Measurements from ENCODE around the gene HEG1.

HEG1 gene

DNA sequence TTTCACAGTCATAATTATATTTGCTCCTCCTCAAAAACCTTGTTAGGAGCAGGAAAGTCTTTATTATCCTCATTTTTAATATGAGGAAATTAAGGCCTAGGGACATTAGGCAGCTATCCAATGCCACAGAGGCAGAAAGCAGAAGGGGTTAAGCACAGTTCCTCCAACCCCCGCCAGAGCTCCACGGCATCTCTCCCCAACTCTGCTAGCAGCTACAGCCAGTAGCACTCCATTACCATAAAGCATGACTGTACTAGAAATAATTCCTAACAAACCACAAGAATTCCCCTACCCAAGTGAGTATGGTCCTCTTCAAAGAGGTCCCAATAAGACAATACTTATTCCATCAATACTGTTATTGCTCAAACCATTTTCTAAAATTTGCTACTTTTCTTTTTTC lies 9.8 kb downstream of the HEG1 start:
- DNase-seq, result no peak

DNA sequence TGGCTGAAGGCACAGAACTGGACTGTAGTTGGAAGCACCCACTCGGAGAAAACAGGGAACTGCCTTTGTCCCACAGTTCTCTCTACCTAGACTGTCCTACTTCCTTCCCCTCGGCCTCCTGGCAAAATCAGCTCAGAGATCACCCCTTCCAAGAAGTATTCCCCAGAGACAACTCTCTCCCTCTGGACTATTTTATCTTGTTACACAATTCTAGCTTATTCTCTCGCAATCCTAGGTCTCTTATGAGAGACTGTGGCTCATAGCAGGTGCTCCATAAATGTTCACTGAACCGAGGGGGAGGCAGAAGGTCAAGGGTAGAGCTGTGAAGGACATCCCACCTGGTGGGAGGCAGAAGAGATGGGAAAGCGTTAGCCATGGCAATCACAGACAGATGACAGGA lies 10.6 kb downstream of the HEG1 start:
- no peak for DNase-seq

- DNase-seq, result no peak
Measured at GRCh38 chr3:125043599-125044151, 12.1 kb downstream of the HEG1 start.

DNA sequence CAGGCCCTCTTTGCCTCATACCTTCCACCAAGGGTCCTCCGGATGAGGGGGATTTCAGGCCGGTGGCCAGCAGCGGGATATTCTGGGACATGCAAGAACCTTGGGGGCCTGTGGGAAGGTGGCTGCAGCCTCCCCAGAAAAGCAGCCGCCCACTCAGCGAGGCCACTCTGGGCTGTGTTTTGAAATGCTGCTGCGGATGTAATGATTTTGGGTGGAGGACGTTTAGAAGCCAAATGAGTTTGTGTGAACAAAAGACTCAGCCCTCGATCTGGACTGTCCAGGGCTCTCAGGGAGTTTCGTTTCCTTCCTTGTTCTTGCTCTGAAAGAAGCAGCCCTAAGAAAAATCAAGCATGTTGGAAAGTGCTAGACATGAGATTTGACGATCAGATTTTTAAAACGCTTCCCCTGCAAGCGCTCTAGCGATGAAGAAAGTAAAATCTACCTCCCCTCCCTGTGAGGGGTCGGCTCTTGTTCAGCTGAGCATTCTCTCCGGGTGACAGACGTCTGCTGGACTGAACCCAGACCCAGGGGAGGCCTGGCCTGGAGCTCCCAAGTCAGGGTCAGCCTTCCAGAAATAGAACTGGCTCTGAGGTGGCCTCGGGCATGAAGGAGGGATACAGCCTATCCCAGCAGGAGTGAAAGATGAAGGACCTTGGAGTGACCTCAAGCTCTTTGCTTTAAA lies 12.9 kb downstream of the HEG1 start:
- no peak for DNase-seq

DNA sequence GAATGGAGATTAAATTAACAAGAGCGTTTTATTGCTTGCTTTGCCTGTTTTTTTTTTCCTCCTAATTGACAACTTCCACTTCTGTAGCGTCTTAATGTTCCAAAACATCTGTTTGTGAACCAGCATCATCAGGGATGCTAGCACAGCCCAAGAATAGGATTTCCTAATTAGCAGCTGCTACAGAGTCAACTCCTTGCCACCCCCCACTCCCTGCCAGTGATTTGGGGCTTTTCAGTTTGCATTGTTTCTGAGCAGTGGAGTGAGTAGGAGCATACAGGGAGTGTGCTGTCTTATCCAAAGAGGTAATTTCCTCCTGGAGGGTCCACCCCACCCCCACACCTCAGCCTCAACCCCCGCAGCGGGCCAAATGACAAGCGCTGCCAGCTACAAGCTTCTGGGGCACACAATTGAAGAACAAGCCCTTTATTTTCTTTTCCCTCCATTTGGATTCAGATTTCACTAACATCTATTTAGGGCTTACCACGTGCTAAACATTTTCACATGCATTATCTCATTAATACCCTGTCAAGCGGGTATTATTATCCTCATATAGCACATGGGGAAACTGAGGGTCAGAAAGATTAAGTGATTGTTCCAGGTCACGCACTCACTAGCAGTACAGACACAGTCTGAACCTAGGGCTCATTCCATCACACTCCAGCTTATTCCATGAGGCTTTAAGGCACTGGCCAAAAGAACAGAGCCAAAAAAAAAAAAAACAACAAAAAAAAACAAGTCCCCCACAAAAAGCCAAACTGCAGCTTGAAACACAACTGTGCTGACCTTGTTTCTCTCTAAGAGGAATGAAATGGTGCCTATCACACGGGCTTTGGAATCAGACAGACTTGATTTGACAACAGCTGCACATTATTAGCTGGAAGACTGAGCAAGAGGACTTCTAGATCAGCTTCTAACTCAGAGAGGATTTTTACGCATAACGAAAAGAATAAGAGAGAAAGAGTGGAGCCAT lies 16.4 kb downstream of the HEG1 start:
- no peak for DNase-seq

GRCh38 chr3:125037498-125038150 lies 18.2 kb downstream of the HEG1 start:
- DNase-seq, result no peak

- DNase-seq, result no peak
Measured at GRCh38 chr3:125035217-125035616, 20.6 kb downstream of the HEG1 start.

GRCh38 chr3:125033616-125034015 lies 22.2 kb downstream of the HEG1 start:
- no peak for DNase-seq

DNA sequence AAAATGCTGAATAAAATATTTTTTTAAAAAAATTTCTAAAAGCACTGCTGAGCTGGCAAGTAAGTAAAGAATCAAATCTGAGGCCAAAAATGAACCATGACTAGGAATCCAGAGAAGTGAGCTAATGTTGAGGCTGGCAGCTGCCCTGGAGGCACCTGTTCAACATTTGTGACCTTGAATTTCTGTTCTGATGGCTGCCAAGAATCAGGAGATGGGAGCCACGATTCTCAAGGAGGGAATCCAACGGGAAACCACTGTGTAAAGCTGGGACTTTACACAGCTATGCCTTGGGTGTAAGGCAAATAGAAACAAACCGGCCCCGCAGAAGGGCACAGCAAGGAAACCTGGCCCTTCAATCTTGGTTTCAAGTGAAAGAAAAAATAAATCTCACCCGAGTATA lies 22.7 kb downstream of the HEG1 start:
- no peak for DNase-seq

DNA sequence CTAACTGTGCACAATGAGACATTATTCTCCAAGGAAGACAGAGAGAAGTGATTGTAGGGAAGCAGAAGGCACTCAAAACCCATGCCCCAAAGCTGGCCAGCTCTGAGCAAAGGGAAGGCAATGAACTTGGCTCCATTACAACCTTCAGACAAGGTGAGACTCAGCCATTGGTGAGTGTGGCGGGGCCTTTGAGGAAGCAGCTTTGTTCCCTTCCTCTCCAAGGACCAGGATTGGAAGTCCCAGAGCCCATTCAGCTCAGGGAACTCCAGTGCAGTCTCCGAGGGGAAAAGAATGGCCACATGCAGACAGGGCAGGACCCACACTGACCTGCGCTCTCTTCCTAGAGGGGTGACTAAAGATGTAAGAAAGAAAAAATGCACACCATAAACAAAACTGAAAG lies 23.1 kb downstream of the HEG1 start:
- DNase-seq, result no peak

DNA sequence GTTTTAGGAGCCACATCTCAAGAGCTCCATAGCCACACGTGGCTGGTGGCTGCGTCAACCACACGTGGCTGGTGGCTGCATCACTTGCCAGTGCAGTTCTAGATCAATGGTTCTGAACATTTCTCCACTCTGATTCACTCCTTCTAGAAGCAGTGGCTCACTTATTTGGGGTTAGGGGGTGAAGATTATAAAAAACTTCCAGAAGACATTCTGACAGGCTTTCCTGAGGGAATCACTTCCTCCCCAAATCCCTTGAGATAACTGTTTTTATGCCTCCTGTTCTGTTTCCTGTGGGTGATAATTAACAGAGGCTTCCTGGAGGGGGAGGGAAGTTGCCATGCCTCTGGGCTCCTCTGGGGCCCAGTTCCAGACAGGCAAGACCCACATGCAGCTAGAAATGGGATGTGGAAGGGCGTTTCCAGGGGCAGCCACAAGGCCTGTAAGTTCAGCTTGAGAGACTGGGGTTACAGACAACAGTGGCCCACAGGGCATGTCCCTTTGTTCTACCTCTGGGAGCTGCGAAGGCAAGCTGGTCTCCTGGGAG lies 23.6 kb downstream of the HEG1 start:
- no peak for DNase-seq

GRCh38 chr3:125031544-125031943 lies 24.3 kb downstream of the HEG1 start:
- no peak for DNase-seq

GRCh38 chr3:125028657-125029056 lies 27.1 kb downstream of the HEG1 start:
- no peak for DNase-seq

- no peak for DNase-seq
Measured at GRCh38 chr3:125025642-125026041, 30.2 kb downstream of the HEG1 start.

GRCh38 chr3:125024817-125025216 lies 31.0 kb downstream of the HEG1 start:
- DNase-seq, result no peak

DNA sequence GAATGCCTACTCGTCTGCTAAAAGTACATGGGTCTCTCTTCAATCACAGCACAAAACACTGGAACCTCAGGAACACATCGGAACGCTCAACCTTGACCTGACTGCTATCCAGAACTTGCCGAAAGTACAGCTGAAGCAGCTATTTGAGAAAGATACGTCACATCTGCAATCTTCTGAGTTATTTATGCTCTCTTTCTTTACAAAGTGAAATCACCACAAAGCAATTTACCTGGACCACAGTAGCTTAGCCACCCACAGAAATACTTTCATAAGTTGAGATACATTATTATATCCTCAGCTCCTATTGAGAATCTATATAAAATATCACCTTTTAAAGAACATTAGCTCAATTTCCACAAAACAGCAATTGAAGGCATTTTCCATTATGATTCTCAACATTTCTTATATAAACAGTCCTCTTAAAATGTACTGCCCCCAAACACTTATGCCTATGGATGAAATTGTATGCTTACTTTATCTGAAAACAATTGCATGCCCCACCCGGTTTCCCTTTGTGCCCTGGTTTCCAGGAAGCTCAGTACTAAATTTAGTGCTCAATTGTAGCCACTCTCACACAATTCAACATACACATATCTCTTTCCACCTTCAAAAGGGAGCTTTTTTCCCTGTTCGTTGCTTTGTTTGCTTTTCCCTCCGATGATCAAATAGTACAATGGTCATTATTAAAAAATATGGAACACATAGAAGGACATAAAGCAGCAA lies 31.8 kb downstream of the HEG1 start:
- DNase-seq, result no peak

GRCh38 chr3:125022206-125022605 lies 33.6 kb downstream of the HEG1 start:
- no peak for DNase-seq

DNA sequence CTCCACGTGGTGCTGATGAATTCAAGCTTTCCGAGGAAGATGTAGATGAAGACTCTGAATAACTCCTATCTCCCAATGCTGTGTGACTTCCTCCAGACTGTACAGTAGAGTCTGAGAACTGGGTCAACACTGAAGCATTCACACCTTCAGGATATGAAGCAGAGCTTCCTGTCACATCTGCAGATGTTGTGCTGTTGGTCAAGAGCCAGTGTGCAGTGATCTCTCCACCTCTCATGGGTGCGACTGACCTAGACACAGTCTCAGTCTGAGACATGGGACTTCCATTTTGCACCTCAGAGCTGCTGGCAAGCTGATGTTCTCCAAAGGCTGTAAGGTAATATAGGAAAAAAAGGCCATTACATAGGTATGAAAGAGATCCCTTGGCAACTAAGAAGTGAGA lies 36.5 kb downstream of the HEG1 start:
- DNase-seq, result no peak

GRCh38 chr3:125017406-125017805 lies 38.4 kb downstream of the HEG1 start:
- DNase-seq, result no peak

DNA sequence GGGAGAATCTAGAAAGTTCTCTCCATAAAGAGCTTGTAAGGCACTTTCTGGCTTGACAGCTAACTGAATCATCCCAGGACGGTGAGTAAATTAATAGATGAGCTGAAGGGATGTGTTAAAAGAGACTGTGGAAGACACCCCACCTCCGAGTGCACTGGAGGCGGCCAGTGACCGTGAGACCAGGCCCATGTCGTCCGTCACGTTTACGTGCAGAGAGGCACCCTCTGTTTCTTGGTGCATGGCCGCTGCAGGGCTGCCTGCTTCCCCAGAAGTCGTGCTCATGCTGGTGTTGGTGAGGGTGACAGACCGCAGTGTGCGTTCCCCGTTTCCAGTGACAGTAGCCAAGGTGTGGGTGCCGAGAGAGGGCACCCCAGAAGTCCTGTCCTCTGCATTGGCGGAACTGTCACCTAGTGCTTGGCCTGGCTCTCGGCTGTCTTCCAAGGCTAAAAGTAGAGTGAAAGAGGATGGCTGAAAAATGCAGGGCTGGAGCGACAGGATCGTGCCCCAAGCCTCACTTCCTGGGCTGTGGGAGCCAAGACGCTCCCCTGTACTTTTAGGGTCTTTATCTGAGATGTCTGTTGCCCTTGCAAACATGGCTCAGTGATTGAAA lies 41.1 kb downstream of the HEG1 start:
- no peak for DNase-seq

DNA sequence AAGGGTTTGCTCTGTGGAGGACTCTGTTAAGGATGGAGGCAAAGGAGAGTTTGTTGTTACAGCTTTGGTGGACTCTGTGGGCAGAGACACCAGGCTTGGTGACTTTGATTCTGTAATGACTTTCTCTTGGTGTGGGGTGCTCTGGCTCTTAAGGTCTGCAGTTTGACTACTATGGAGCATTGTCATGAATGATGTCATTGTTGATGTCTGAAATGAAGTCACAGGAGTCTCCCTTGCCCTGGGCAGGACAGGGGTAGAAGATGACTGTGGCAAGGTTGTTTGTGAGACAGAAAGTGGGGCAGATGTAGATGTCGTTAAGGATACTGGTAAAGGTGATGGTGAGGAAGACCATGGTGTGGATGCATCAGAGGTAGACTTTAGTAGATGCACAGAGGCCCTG lies 42.7 kb downstream of the HEG1 start:
- no peak for DNase-seq

- DNase-seq, result no peak
Measured at GRCh38 chr3:125011941-125012340, 43.9 kb downstream of the HEG1 start.

All from stimulated activated CD4-positive, alpha-beta T cell treated with anti-CD3 and anti-CD28 coated beads, Interleukin-4, amount 100 ng/mL, for 4 hours (primary cell).